Fibroblast of villous mesenchyme (primary cell): ENCODE results near the gene STK40. TPM values are rescaled to one million over a fixed set of nuclear protein-coding genes. Genes with fewer than 3 reads are reported as not detected.
A peak's percentile ranks its signal among the peaks of the same experiment; 100 is the strongest.

ENCODE experiments used
- DNase-seq: peaks from one replicate; pipeline ENCODE4 v3.0.0-alpha.2; 2010; ENCODE audit warnings: low read depth
- H3K4me3 ChIP-seq: 2 replicates; pipeline ENCODE4 v1.5.1; 2011; ENCODE audit warnings: low read depth, mild to moderate bottlenecking, low read length
- total RNA-seq: library from RNA; depleted of rRNA; stranded (reverse); fragments of >200 nt; gene quantifications from 2 replicates; pipeline ENCODE4 v1.2.3, GENCODE V29; 2012
- TF ChIP-seq, protein P1 (sequence below): IDR thresholded peaks from 2 replicates; pipeline ENCODE4 v1.5.1; 2012; ENCODE audit warnings: low read depth, mild to moderate bottlenecking, low read length; ENCODE audit not compliant: insufficient read depth

STK40 gene
- total RNA-seq, 1 donor, result 24.6 TPM

DNA sequence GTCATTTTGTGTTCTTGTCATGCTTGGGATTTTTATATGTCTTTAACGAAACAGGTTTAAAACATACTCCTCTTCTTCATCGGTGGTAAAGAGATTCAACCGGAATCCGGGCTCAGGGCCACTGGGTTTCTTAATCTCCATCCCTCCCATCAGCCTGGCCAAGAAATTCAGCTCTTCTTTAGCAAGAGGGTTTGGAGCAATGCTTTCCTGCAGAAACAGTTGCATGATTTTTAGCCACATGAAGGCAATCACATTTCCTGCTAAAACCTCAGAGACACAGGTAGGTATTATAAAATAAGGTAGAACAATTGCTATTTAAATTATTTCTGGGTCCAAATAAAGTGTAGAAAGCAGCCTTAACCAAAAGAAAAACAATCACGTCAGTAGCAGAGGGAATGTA lies 34.7 kb upstream of the STK40 start:
- TF ChIP-seq, protein P1, sequence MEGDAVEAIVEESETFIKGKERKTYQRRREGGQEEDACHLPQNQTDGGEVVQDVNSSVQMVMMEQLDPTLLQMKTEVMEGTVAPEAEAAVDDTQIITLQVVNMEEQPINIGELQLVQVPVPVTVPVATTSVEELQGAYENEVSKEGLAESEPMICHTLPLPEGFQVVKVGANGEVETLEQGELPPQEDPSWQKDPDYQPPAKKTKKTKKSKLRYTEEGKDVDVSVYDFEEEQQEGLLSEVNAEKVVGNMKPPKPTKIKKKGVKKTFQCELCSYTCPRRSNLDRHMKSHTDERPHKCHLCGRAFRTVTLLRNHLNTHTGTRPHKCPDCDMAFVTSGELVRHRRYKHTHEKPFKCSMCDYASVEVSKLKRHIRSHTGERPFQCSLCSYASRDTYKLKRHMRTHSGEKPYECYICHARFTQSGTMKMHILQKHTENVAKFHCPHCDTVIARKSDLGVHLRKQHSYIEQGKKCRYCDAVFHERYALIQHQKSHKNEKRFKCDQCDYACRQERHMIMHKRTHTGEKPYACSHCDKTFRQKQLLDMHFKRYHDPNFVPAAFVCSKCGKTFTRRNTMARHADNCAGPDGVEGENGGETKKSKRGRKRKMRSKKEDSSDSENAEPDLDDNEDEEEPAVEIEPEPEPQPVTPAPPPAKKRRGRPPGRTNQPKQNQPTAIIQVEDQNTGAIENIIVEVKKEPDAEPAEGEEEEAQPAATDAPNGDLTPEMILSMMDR, result no peak

DNA sequence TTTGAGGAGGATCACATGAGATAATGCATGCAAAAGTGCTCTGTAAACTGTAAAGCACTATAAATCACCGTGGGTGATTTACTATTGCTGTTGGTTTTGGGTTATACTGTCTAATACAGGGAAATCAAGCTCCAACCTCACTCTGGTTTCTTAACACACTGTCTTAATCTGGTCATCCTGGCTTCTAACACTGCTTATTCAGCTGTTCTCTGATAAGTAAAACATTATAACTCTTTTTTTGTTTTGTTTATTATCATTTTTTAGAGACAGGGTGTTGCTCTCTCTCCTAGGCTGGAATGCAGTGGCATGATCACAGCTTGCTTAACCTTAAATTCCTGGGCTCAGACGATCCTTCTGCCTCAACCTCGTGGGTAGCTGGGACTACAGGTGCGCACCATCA lies 33.8 kb upstream of the STK40 start:
- peak; percentile 56 for DNase-seq
- TF ChIP-seq, protein P1, result no peak

More for the DNA sequence above, 34.7 kb upstream of the STK40 start:
- DNase-seq, result peak; percentile 37
- H3K4me3 ChIP-seq, result no peak overlapping the region

DNA sequence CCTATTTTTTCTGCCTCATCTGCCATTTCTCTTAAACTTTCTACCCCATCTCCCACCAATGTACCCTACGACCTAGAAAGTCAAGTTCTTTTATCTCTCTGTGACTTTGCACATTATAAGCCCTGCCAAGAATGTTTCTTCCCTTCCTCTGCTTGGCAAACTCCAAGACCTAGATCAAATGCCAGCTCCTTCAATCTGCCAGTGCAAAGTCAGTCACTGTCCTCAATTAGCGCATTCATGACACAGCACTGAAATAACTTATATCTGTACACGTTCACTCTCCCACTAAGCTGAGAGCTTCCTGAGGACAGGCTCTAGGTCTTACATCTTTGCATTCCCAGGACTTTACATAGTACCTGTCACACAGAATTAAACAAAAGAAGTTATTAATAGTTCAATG lies 33.4 kb upstream of the STK40 start:
- no peak for DNase-seq
- H3K4me3 ChIP-seq, result no peak overlapping the region
- TF ChIP-seq, protein P1, result no peak

More for the DNA sequence above, 33.8 kb upstream of the STK40 start:
- no peak overlapping the region for H3K4me3 ChIP-seq

DNA sequence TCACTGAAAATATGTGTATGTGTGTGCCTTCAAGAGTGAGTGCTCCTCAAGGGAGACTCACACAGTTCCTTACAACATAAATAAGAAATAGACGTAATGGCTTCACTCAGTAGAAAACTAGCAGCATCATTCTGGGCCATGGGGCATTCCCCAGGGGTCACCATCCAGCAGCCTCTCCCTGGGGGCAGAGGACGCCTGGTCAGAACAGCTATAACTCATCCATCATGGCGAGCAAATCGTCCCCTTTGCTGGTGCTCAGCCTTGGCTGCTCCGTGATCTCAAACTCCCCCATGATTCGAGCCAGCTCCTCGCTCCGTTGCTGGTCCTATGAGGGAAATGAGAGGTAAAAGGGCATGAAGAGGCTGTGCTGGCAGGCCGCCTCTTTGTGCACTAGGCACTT lies 32.2 kb upstream of the STK40 start:
- TF ChIP-seq, protein P1, result no peak
- H3K4me3 ChIP-seq, result no peak overlapping the region
- DNase-seq, result no peak

DNA sequence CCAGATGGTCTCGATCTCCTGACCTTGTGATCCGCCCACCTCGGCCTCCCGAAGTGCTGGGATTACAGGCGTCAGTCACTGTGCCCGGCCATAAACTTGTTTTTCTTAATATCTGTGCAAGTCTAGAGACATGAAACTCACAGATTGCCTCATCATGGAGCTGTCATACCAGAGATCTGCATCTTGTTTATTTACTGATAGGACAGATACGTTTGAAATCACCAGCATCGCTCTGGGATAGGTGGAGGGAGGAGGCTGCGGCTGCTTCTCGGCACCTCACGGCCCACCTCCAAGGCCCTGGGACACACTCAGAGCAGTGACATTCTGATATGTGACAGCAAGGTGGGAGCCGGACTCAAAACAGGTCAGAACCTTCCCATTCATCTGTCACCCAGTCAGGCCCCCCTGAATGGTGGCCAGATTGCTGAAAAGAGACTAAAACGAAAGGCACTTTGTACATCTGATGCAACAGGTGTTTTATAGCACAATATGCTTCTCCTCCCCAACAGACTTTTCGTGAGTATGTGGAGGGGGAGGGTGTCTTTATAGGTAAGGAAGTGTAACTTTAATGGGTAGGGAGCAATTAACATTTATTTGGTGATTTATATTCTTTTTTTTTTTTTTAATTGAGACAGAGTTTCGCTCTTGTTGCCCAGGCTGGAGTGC lies 30.1 kb upstream of the STK40 start:
- DNase-seq, result peak; percentile 17
- TF ChIP-seq, protein P1, result no peak
- no peak overlapping the region for H3K4me3 ChIP-seq

DNA sequence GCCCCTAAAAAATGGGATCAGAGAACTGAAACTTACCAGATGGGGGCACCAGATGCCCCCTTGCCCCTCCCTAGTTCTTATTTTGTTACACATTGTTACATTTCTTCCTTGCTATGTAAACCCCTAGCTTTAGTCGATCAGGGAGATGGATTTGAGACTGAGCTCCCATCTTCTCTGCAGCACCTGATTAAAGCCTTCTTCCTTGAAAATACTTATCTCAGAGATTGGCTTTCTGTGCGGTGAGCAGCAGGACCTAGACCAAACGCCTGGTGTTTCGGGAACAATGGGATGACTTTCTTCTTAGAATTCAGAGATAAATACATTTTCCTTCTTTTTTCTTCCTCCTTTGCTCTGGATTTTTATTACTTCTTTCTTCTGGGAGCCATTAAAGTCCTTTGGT lies 28.7 kb upstream of the STK40 start:
- no peak for DNase-seq
- TF ChIP-seq, protein P1, result no peak
- no peak overlapping the region for H3K4me3 ChIP-seq
